Astrocyte of the spinal cord (primary cell): ENCODE measurements around the gene CTSS.

Source experiments
- DNase-seq: peaks from one replicate; pipeline ENCODE4 v3.0.0; 2011; ENCODE audit warnings: low read depth, low spot score
- H3K4me3 ChIP-seq: 2 replicates; pipeline ENCODE4 v1.5.1; 2011; ENCODE audit warnings: low read depth, mild to moderate bottlenecking, low read length, moderate library complexity
- in situ Hi-C: cut with HindIII; loops from 2 replicates; pipeline ENCODE4 v1.10.0; 2017; ENCODE audit warnings: low sequenced_read_pairs
- TF ChIP-seq, protein P1 (sequence below): IDR thresholded peaks from 2 replicates; pipeline ENCODE4 v1.5.1; 2012; ENCODE audit warnings: low read depth, mild to moderate bottlenecking, low read length, inconsistent platforms

CTSS gene

DNA sequence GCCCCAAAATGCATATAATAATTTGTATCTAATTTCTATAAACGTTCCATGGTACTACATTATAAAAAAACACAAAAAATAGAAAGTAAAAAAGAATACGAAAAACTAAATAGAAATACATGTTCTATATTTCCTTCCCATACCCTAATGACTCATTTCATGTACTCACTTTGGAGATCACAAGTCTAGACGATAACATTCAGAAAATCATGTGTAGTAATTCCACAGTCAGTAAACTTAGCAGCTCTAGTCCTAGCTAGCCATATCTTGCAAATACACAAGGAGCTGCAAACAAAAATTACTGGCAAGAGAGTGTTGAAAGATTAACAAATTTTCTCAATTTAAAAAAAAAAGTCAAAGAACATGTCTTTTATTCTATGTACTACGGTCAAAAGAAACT is 70.0 kb downstream of the CTSS start:
- TF ChIP-seq, protein P1, sequence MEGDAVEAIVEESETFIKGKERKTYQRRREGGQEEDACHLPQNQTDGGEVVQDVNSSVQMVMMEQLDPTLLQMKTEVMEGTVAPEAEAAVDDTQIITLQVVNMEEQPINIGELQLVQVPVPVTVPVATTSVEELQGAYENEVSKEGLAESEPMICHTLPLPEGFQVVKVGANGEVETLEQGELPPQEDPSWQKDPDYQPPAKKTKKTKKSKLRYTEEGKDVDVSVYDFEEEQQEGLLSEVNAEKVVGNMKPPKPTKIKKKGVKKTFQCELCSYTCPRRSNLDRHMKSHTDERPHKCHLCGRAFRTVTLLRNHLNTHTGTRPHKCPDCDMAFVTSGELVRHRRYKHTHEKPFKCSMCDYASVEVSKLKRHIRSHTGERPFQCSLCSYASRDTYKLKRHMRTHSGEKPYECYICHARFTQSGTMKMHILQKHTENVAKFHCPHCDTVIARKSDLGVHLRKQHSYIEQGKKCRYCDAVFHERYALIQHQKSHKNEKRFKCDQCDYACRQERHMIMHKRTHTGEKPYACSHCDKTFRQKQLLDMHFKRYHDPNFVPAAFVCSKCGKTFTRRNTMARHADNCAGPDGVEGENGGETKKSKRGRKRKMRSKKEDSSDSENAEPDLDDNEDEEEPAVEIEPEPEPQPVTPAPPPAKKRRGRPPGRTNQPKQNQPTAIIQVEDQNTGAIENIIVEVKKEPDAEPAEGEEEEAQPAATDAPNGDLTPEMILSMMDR, result no peak
- no peak for DNase-seq
- in situ Hi-C loops, result no loop called here
- H3K4me3 ChIP-seq, result no peak overlapping the region

DNA sequence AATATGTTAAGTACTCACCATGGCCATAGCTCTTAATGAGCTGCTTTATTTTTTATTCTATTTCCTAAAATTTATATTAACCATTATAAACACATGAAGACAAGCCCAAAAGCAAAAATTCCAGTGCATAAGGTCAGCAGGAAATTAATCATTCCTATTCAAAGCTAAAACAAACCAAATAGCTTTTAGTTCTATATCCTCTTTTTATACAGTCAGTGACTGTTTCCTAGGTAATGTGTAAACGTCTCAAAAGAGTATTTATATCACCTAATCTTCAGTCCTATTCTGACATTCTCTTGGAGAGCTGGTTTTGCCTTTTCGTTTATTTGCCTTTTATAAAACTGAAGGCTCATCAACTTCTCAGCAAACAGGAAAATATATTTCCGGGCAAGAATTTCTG is 72.9 kb downstream of the CTSS start:
- DNase-seq, result no peak
- TF ChIP-seq, protein P1, result no peak
- in situ Hi-C loops, result no loop called here
- no peak overlapping the region for H3K4me3 ChIP-seq

DNA sequence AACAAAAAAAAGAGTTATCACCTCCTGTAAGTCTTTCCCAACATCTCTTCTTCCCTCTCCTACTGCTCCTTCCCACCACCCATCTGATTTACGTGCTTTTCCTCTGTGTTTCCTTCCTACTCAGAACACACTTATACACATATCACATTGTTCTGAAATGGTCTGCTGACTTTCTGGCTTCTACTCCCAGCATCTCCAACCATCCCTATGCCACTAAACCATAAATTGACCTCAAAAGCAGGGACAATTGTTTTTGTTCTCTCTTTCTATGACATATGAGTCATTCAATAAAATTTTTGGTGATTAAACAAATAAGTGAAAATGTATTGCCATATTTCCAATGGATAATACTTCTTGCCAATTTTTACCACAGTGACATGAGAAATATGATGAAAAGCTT is 76.8 kb downstream of the CTSS start:
- TF ChIP-seq, protein P1, result no peak
- H3K4me3 ChIP-seq, result no peak overlapping the region
- in situ Hi-C loops, result no loop called here
- DNase-seq, result no peak

DNA sequence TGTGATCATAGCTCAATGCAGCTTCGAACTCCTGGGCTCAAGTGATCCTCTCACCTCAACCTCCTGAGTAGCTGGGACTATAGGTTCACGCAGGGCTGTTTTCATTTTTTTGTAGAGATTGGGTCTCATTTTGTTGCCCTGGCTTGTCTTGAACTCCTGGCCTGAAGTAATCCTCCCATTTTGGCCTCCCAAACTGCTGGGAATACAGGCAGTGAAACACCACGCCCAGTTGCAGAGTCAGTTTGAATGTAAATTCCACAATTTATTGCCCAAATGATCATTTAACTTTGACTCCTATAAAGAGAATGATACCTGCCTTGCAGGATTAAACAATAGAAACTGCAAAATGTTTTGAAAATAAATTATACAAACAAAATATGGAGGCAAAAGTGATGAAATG is 79.3 kb downstream of the CTSS start:
- in situ Hi-C loops, result no loop called here
- no peak for DNase-seq
- TF ChIP-seq, protein P1, result no peak
- no peak overlapping the region for H3K4me3 ChIP-seq

DNA sequence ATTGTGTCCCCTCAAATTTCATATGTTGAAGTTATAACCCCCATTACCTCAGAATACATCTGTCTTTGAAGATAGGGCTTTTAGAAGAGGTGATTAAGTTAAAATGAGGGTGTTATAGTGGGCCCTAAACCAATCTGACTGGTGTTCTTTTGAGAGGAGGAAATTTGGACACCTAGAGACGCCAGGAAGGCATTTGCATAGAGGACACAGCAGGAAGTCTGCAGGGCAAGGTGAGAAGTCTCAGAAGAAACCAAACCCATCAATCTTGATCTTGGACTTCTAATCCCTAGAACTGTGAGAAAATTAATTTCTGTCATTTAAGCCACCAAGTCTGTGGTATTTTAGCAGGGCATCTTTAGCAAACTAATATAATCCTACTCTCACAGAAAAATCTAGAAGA is 81.7 kb downstream of the CTSS start:
- DNase-seq, result no peak
- in situ Hi-C loops, result no loop called here
- TF ChIP-seq, protein P1, result no peak
- no peak overlapping the region for H3K4me3 ChIP-seq
